GM18907 (cell line): Measurements from ENCODE around the gene PRSS8.
A peak's percentile ranks its signal among the peaks of the same experiment; 100 is the strongest.
"Not testable (repeated sequence)": the region's sequence is repeated elsewhere in the genome, so short reads cannot be mapped to it uniquely, and the experiment has no call there.

ENCODE experiments used
- ATAC-seq: cut with Tn5 transposase; IDR thresholded peaks from one replicate; pipeline ENCODE4 v1.9.1; 2021; ENCODE audit warnings: mild to moderate bottlenecking, moderate library complexity; ENCODE audit not compliant: unreplicated experiment

The PRSS8 gene

DNA sequence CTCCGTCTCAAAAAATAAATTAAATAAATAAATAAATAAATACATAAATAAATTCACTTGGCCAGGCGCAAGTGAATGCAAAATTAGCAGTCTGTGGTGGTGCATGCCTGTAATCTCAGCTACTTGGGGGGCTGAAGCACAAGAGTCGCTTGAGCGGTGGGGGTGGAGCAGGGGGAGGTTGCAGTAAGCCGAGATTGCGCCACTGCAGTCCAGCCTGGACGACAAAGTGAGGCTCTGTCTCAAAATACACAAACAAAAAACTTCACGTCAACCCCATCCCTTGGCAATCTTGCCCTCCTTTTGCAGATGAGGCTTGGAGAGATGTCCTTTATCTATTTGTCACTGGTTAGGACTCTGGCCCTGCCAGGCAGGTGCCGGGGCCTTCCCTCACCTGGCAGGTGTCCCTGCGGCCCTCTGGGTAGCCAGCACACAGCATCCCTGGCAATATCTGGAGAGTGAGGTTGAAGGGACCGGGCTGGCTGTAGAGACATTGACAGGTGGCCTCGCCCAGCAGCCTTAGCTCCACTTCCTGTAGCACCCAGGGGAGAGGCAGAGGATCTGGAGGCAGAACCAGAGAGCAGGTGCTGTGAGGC, 10.0 kb upstream of the PRSS8 start:
- ATAC-seq = no peak

DNA sequence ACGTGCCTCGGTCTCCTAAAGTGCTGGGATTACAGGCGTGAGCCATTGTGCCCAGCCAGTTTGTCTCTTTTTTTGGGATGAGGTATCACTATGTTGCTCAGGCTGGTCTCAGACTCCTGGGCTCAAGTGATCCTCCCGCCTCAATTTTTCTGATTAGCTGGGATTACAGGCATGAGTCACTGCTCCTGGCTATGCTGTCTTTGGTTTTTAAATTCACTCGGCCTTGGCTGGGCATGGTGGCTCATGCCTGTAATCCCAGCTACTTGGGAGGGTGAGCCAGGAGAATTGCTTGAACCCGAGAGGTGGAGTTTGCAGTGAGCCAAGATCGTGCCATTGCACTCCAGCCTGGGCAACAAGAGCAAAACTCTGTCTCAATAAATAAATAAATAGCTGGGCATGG, 8.9 kb upstream of the PRSS8 start:
- not testable (repeated sequence) for ATAC-seq

DNA sequence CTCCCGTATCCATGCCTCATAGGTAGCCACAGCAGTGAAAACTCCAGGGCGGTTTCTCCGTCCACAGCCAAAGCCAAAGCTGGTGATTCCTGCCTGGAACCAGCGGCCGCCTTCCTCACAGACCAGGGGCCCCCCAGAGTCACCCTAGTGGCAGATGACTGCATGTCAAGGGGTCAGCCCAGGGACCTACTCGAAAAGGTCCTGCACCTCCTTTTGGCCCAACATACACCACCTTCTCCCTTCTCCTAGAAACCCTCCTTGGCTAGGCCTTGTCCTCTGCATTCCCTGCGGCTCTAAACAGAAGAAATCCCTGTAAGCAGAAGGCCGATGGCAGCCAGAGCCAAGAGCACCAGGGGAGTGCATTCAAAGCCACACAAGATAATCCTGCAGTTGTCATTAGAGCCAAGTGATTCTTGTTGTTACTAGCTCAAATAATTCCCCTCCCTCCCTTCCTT, 8.2 kb upstream of the PRSS8 start:
- no peak for ATAC-seq

DNA sequence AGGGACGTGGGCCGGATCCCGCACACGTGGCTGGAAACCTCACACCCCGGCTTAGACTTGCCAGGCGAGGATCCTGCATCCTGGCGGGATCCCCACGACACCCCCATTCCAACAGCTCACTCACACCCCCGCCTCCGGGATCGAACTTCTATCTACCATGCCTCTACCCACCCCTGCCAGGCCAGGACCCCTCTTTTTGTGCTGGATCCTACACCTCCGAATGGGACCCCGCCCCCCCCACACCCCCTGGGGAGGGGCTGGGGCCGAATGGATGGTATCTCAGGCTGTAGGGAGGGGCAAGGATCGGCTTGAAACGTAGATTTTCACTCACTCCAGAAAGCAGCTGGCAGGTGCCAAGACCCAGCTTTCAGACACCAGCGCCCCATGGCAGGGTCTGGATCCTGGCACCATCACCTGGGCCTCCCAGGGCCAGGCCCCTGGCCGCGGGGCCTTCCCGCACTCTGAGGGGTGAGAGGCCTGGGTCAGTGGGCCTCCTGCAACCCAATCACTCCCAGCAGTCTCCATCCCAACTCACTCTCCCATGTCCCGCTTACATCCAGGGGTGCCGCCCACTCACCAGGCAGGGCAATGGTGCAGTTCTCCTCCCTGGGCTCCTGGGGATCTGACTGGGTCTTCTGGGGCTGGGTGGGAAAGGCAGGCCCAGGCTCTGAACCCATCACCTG, 7.6 kb upstream of the PRSS8 start:
- no peak for ATAC-seq

DNA sequence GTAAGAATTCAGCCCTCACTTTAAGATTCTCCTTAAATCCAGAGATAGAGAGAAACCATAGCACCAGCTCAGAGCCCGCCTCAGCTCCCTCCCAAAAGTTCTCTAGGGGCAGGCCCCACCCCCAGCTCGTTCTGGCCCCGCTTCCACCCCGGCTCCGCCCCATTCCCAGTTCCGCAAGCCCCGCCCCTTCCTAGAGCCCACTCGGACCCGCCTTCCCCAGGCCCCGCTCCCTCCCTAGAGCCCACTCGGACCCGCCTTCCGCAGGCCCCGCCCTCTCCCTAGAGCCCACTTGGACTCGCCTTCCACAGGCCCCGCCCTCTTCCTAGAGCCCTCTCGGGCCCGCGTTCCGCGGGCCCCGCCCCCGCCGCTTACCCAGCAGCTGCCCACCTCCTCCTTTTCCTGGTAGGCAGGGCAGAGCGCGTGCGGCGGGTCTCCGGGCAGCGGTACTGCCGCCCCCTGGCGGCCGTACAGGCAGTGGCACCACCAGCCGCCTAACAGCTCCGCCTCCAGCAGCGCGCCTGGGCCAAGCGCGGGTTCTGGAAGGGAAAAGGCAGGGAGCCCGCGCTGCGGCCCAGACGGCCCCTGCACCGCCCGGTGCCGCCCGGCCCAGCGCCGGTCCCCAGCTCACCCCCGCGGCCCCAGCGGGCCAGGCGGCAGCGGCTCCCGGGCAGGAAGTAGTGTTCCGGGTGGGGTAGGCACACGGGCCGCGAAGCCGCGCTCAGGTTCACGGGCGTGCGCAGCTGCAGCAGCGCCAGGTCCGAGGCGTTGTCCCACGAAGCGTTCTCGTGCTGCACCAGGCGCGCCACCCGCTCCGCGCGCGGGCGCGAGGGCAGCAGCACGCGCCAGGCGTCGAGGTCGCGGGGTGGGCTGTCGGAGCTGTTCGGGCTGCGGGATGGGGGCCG, 6.8 kb upstream of the PRSS8 start:
- peak; percentile 83 for ATAC-seq

DNA sequence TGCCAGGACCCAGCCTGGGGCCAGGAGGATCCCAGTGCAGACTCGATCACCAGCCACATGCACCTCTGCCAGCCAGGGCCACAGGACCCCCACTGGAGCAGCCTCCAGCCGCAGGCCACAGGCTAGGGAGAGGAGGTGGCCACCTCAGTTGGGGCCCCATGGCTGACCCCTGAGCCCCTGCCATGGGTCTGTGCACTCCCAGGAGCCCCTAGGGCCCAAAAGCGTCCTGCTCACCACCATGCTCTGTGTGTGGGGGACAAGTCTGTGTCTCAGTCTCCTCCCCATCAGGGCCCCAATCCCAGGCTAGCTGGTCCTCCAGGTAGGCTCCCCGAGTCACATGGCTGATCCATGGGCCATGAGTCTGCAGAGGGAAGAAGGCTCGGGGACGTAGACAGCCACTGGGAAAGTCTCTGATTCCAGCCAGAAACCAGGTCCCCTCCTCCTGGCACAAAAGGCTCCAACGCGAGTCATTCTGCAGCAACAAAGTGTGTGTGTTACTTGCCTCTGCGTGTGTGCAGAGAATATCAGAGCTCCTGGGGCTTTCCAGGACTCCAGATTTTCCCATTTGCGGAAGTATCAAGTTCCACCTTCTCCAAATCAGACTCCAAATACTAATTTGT, 6.1 kb upstream of the PRSS8 start:
- ATAC-seq = peak; percentile 18

DNA sequence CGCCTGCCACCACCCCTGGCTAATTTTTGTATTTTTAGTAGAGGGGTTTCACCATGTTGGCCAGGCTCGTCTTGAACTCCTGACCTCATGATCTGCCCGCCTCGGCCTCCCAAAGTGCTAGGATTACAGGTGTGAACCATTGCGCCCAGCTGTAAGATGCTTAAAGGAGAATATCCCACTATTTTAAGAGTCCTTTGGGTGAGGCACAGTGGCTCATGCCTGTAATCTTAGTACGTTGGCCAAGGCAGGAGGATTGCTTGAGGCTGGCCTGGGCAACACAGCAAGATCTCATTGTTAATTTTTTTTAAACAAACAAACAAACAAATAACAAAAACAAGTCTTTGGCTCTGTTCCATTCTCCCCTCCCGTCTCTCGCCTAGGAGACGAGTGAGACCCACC, 5.5 kb upstream of the PRSS8 start:
- ATAC-seq = not testable (repeated sequence)

GRCh38 chr16:31138621-31139578, 3.4 kb upstream of the PRSS8 start:
- no peak for ATAC-seq

DNA sequence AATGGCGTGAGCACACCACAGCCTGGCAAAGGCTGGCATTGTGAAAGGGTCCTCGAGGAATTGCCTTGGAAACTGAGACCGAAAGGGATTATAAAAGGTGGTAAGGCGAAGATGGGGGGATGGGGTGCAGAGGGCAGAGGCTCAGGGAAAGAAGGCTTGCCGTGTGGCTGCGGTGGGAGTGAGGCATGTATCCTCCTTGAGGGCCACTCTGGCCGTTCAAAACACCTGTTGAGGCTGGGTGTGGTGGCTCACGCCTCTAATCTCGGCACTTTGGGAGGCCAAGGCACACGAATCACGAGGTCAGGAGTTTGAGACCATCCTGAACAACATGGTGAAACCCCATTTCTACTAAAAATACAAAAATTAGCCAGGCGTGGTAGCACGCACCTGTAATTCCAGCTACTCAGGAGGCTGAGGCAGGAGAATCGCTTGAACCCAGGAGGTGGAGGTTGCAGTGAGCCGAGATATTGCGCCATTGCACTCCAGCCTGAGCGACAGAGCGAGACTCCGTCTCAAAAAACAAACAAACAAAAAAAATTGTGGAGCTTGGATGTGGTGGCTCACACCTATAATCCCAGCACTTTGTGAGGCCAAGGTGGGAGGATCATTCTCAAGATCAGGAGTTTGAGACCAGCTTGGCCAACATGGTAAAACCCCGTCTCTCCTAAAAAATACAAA, 1.4 kb upstream of the PRSS8 start:
- not testable (repeated sequence) for ATAC-seq

GRCh38 chr16:31136287-31136662, 748 bp upstream of the PRSS8 start:
- ATAC-seq = no peak

- no peak for ATAC-seq
Observed at GRCh38 chr16:31134625-31135534, 647 bp downstream of the PRSS8 start.

GRCh38 chr16:31134091-31134571, 1.4 kb downstream of the PRSS8 start:
- no peak for ATAC-seq

GRCh38 chr16:31133046-31133501, 2.5 kb downstream of the PRSS8 start:
- ATAC-seq = no peak

DNA sequence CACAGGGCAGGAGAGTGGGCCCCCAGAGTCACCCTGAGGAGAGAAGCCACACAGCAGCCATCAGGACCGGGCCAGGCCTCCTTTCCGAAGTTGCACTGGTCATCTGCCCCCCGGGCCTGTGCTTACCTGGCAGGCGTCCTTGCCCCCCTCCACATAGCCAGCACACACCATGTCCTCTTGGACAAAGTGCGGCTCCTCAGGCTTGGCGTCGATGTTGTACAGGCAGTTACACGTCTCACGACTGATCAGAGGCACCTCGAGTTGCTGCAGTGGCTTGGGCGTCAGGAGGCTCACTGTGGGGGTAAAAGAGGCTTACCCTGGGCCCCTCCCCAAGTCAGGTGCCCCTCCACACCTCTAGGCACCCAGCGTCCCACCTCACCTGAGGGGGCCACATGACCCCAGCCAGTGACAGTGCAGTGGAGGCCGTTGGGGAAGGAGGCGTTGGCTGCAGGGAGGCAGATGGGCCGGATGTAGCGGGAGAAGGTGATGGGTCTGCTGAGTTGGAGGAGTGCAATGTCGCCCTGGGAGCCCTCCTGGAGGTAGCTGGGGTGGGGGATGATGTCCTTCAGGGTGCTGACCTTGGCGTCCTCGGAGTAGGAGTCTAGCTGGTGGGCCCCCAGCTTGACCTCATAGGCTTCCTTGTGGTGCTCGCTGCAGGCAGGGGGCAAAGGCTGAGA, 3.1 kb downstream of the PRSS8 start:
- no peak for ATAC-seq

DNA sequence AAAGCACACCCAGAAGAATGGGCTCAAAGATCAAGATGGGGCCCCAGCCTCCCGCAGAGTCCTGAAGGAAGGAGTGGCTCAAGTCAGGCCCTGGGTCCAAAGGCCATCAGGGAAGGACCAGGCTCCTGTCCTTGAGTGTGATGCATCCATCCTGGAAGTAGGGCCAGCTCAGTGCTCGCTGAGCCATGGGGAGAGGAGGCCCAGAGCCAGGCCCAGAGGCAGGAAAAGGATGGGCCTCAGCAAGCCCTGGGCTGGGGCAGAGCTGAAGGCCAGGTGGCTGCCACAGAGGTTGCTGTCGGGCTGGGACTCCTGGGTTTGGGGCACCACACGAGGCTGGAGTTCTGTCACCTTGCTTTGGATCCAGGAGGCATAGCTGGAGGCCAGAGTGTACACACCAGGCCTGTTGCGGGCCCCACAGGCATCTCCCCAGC, 3.7 kb downstream of the PRSS8 start:
- ATAC-seq = no peak

GRCh38 chr16:31131416-31131815, 4.1 kb downstream of the PRSS8 start:
- no peak for ATAC-seq

DNA sequence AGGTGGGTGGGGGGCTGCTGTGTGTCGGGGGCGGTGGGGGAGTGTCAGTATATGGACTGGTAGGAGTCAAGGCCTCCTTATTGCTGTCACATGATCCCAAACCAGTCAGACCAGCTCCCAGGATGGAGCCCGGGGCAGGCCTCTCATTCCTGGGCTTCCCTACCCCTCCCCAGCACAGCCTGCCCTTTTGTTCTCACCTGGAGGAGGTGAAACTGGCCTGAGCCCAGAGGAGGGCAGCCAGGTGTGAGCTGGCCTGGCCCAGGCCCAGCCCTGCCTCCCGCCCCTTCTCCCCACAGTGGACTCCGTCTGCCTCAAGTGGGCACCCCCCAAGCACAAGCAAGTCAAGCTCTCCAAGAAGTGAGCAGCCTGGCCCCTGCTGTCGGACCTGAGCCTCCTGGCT, 4.6 kb downstream of the PRSS8 start:
- no peak for ATAC-seq
